Thymus (tissue), 14 donors: ENCODE results near the gene CUL9. TPM values are rescaled to one million over a fixed set of nuclear protein-coding genes. Genes with fewer than 3 reads are reported as not detected.
A peak's percentile ranks its signal among the peaks of the same experiment; 100 is the strongest.
"Not testable (repeated sequence)": the region's sequence is repeated elsewhere in the genome, so short reads cannot be mapped to it uniquely, and the experiment has no call there.

Experiments
- DNase-seq, 9 donors: peaks; one replicate each; pipeline ENCODE4 v3.0.0-alpha.2; 2013; ENCODE audit warnings: low spot score in 9 of 9, low read depth in 6 of 9, missing footprints in 1 of 9
- H3K27ac ChIP-seq, 2 donors: one replicate each; pipeline ENCODE4 v1.5.1; 2013; ENCODE audit warnings: control low read depth in 1 of 2, low read depth in 1 of 2, low read length in 1 of 2, mild to moderate bottlenecking in 1 of 2, moderate library complexity in 1 of 2
- H3K27me3 ChIP-seq, 2 donors: one replicate each; pipeline ENCODE4 v1.5.1; 2013; ENCODE audit warnings: low read length in 1 of 2; ENCODE audit not compliant: control insufficient read depth in 2 of 2, insufficient read depth in 1 of 2
- H3K36me3 ChIP-seq, 2 donors: one replicate each; pipeline ENCODE4 v1.5.1; 2013; ENCODE audit warnings: low read length in 1 of 2, mild to moderate bottlenecking in 1 of 2, moderate library complexity in 1 of 2; ENCODE audit not compliant: control insufficient read depth in 2 of 2, insufficient read depth in 2 of 2
- H3K4me1 ChIP-seq, 2 donors: one replicate each; pipeline ENCODE4 v1.5.1; 2013; ENCODE audit warnings: low read length in 2 of 2; ENCODE audit not compliant: control insufficient read depth in 2 of 2, insufficient read depth in 2 of 2
- H3K4me3 ChIP-seq, 2 donors: one replicate each; pipeline ENCODE4 v1.5.1; 2013; ENCODE audit warnings: low read length in 2 of 2, control low read depth in 1 of 2, mild to moderate bottlenecking in 1 of 2
- H3K9me3 ChIP-seq, 2 donors: one replicate each; pipeline ENCODE4 v1.5.1; 2013; ENCODE audit warnings: low read length in 1 of 2, mild to moderate bottlenecking in 1 of 2; ENCODE audit not compliant: control insufficient read depth in 2 of 2, insufficient read depth in 1 of 2
- WGBS: extraction: QIAGEN DNeasy Blood & Tissue Kit; methylation state at CpG from one replicate; pipeline ENCODE4 v1.1.7; 2013; 5-methylcytosine and 5-hydroxymethylcytosine counted together
- long read RNA-seq, 10 donors: transcript quantifications; one replicate each; lab custom pipeline, GENCODE V29; 2026
- polyA plus RNA-seq: library from polyadenylated mRNA; stranded (reverse); fragments of 200-250 nt; gene quantifications from one replicate; pipeline ENCODE4 v1.2.3, GENCODE V29; 2013
- total RNA-seq: library from RNA; stranded (reverse); fragments of 120-200 nt; gene quantifications from one replicate; pipeline ENCODE4 v1.2.4, GENCODE V29; 2013
- donor health status: healthy.

The CUL9 gene
- 25.3 TPM for total RNA-seq
- 119 TPM for polyA plus RNA-seq
- long read RNA-seq, donor 1, result 0 reads
- long read RNA-seq, donor 2, result 0 reads
- long read RNA-seq, donor 3, partial matches to known transcripts, result 162 of 327 reads
- long read RNA-seq, donor 3, other reads (novel, unspliced or antisense), result 163 of 327 reads
- long read RNA-seq, donor 4, result 0 reads
- long read RNA-seq, donor 5, partial matches to known transcripts, result 0 of 1 reads
- long read RNA-seq, donor 5, other reads (novel, unspliced or antisense), result 0 of 1 reads
- long read RNA-seq, donor 6, partial matches to known transcripts, result 0 of 3 reads
- long read RNA-seq, donor 6, other reads (novel, unspliced or antisense), result 0 of 3 reads
- long read RNA-seq, donor 7, result 0 reads
- long read RNA-seq, donor 8, result 0 reads
- long read RNA-seq, donor 9, result 0 reads
- long read RNA-seq, donor 10, result 0 reads

DNA sequence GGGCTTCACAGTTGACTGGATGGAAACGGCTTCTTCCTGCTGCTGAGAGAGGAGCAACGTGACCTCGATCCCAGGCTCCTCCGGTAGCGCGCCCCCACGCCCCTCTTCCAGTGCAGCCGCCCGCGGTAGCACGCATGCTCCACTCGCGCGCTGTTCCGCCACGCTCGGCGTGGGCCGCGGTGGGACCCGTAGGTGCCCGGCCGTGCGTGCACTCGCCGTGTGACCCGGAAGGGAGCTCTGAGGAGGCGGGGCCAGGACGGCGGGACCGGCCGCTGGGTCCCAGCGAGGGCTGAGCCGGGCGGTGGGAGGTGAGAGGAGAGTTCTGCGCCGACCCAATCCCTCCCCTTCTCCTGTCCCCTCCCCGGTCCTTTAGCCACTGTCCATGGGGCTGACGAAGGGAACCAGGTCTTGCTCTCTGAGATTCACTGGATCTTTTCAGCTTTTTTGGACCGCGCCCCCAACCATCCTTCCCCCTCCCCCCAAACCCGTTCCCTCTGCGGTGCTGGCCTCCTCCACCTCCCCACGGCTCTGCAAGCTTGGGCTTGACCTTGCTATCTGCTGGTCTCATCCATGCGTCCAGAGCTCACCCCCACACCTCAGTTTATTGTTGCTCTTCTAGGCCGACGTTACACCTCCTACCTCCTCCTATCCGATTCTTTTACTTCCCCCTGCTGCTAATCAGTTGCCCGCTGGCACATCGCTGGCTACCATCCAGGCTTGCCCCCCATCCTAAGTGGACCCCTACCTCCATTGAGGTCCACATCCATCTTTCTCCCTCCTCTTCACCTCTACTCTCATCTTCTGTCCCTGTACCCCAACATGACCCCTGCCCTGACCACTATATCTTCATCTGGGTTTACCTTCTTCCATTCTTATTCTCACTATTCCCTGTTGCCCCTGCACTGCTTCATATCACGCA, at the start of gene CUL9:
CUL9 (plus strand) TSS at position 255 of the 919 bp plus-strand sequence. CDS start 2,115 bp downstream, outside the sequence.
- Histone ChIP-seq H3K36me3 (peaks cover 39 to 43% of the 10 kb centered on the region in 2 donors), H3K27ac (peak within 1 kb of the TSS; percentile 77 to 86), H3K9me3 (peaks cover 0 to 6% of the 10 kb centered on the region in 2 donors), H3K4me3 (peak within 1 kb of the TSS; percentile 79 to 86), H3K27me3 (no peaks in the 10 kb centered on the region), H3K4me1 (peaks cover 30 to 49% of the 10 kb centered on the region in 2 donors)
- WGBS, result 2% methylated on average over 51 of the region's 51 CpGs
- peak in 6 of 9 donors; percentile 63 to 85 (median 72) for DNase-seq

DNA sequence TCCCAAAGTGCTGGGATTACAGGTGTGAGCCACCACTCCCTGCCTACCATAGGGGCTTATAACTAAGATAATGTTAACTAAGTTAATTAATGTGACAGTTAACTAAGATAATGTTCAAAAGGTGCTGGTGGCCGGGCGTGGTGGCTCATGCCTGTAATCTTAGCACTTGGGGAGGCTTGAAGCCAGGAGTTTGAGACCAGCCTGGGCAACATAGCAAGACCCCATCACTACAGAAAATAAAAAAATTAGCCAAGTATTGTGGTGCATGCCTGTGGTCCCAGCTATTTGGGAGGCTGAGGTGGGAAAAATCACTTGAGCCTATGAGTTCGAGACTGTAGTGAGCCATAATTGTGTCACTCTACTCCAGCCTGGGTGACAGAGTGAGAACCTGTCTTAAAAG, 43.7 kb upstream of the CUL9 start:
- peak overlapping the region in 1 of 2 donors; percentile 7 for H3K27ac ChIP-seq
- H3K4me3 ChIP-seq, result no peak overlapping the region
- no peaks in the 10 kb centered on the region for H3K27me3 ChIP-seq
- WGBS, result 99% methylated on average over 3 of the region's 3 CpGs
- peaks cover 0 to 4% of the 10 kb centered on the region in 2 donors for H3K9me3 ChIP-seq
- no peak for DNase-seq
- peaks cover 15 to 29% of the 10 kb centered on the region in 2 donors for H3K4me1 ChIP-seq
- H3K36me3 ChIP-seq, result peaks cover 3 to 29% of the 10 kb centered on the region in 2 donors

- H3K9me3 ChIP-seq, H3K27ac ChIP-seq, DNase-seq, H3K4me3 ChIP-seq, H3K27me3 ChIP-seq: not testable (repeated sequence)
- Histone ChIP-seq H3K36me3 (peaks cover 6 to 36% of the 10 kb centered on the region in 2 donors), H3K4me1 (peaks cover 23 to 44% of the 10 kb centered on the region in 2 donors)
- WGBS, result 97% methylated on average over 11 of the region's 11 CpGs
These were observed 42.0 kb upstream of the CUL9 start for GRCh38 chr6:43139973-43140372.

- peak overlapping the region; percentile 97 to 98 for H3K27ac ChIP-seq
- peaks cover 21 to 46% of the 10 kb centered on the region in 2 donors for H3K36me3 ChIP-seq
- no peaks in the 10 kb centered on the region for H3K27me3 ChIP-seq
- H3K4me1 ChIP-seq, result peaks cover 23 to 53% of the 10 kb centered on the region in 2 donors
- H3K9me3 ChIP-seq, result peaks cover 0 to 5% of the 10 kb centered on the region in 2 donors
- WGBS, result 77% methylated on average over 16 of the region's 16 CpGs
- peak overlapping the region; percentile 56 to 59 for H3K4me3 ChIP-seq
- DNase-seq, result peak in 1 of 9 donors; percentile 13
These were observed 40.4 kb upstream of the CUL9 start for GRCh38 chr6:43141644-43142043.

DNA sequence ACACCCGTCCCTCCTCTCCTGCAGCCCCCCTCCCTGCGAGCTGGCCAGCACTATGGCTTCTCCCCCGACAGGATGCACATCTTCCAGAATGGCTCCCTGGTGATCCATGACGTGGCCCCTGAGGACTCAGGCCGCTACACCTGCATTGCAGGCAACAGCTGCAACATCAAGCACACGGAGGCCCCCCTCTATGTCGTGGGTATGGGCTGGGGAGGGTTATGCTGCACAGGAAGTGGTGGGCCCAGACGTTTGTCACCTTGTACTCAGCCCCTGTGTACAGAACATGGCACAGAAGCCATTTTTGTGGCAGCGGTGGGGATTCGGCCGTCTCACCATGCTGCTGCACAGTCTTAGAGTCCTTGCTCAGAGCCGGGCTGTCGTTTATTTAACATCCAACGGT, 39.9 kb upstream of the CUL9 start:
- 12% methylated on average over 14 of the region's 14 CpGs for WGBS
- Histone ChIP-seq H3K4me3 (peak overlapping the region; percentile 56 to 59), H3K27ac (peak overlapping the region; percentile 97 to 98), H3K9me3 (peaks cover 0 to 5% of the 10 kb centered on the region in 2 donors), H3K4me1 (peaks cover 23 to 53% of the 10 kb centered on the region in 2 donors), H3K36me3 (peaks cover 26 to 51% of the 10 kb centered on the region in 2 donors), H3K27me3 (no peaks in the 10 kb centered on the region)
- peak; percentile 75 to 96 (median 84) for DNase-seq

DNA sequence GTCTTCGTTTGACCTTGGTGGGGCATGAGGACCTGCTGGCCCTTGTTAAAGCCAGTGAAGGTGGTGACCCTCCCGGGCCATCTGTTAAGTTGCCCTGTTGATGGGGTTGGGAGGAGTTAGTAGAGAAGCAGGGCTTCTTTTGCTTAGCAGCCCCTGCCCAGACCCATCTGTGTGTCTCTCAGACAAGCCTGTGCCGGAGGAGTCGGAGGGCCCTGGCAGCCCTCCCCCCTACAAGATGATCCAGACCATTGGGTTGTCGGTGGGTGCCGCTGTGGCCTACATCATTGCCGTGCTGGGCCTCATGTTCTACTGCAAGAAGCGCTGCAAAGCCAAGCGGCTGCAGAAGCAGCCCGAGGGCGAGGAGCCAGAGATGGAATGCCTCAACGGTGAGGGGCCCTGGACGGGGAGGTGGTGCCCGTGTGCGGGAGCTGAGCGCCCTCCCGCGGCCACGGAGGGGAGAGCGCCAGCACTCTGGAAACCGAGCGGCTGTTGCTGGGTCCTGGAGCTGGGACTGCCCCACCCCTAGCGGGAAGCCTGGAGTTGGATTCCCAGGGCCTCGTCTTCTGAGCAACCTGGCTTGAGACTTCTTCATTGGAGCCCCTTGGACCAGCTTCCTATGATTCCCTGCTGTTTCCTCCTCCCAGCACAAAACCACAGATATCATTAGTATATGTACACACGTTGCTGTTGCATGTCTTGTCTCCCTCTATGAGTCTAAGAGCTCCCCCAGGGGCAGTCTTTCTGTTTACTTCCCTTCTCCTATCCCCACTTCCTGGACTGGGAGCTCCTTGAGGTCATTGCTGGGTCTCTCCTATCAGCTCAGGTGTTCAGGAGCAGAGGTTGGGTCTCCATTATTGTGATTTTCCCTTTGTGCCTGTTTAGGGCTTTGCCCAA, 38.5 kb upstream of the CUL9 start:
- DNase-seq, result peak; percentile 69 to 92 (median 82)
- peak overlapping the region; percentile 56 to 59 for H3K4me3 ChIP-seq
- peaks cover 35 to 64% of the 10 kb centered on the region in 2 donors for H3K36me3 ChIP-seq
- H3K9me3 ChIP-seq, result peaks cover 0 to 5% of the 10 kb centered on the region in 2 donors
- H3K27ac ChIP-seq, result peak overlapping the region; percentile 97 to 98
- H3K4me1 ChIP-seq, result peaks cover 23 to 53% of the 10 kb centered on the region in 2 donors
- no peaks in the 10 kb centered on the region for H3K27me3 ChIP-seq
- 22% methylated on average over 25 of the region's 25 CpGs for WGBS

DNA sequence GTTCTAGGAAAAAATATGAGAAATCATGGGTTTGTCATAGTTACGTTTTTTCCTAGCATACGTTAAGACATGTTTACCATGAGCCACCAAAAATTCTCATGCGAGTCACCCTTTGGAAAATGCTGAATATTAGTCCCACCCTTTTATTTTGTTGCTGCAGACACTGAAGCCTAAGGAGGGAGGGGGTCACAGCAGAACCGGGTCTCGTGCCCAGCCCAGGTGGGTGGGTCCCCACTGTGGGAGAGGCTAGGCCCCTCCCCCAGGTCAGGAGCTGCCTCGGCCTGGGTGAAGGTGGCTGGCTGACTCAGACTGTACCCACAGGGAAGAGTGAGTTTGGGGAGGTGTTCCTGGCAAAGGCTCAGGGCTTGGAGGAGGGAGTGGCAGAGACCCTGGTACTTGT, 37.1 kb upstream of the CUL9 start:
- H3K27ac ChIP-seq, result no peak overlapping the region
- peaks cover 35 to 61% of the 10 kb centered on the region in 2 donors for H3K36me3 ChIP-seq
- WGBS, result 92% methylated on average over 6 of the region's 6 CpGs
- H3K27me3 ChIP-seq, result no peaks in the 10 kb centered on the region
- peaks cover 23 to 48% of the 10 kb centered on the region in 2 donors for H3K4me1 ChIP-seq
- no peak for DNase-seq
- H3K9me3 ChIP-seq, result peaks cover 0 to 5% of the 10 kb centered on the region in 2 donors
- no peak overlapping the region for H3K4me3 ChIP-seq

DNA sequence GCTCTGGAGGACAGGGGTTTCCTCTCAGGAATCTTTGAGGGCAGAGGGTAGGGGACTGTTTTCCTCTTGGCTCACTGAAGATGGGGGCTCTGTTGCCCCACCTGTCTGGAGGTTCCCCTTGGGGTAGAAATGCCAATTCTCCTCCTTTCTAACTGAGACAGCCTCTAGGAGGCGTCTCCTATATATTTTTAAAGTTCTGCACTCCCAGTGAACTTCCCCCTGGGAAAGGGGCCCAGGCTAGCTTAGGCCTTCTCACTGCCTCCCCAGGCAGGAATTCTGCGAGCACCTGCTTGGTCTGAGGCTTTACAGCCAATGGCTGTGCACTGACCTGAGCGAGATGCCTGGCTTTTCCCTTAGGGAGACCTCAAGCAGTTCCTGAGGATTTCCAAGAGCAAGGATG, 35.7 kb upstream of the CUL9 start:
- WGBS, result 98% methylated on average over 3 of the region's 3 CpGs
- peaks cover 20 to 43% of the 10 kb centered on the region in 2 donors for H3K4me1 ChIP-seq
- H3K36me3 ChIP-seq, result peaks cover 43 to 67% of the 10 kb centered on the region in 2 donors
- H3K9me3 ChIP-seq, result peaks cover 0 to 5% of the 10 kb centered on the region in 2 donors
- H3K27ac ChIP-seq, result no peak overlapping the region
- H3K4me3 ChIP-seq, result no peak overlapping the region
- DNase-seq, result no peak
- no peaks in the 10 kb centered on the region for H3K27me3 ChIP-seq
